Fibroblast of peridontal ligament (primary cell): ENCODE results near the gene CNTNAP2.
"Not testable (repeated sequence)": the region's sequence is repeated elsewhere in the genome, so short reads cannot be mapped to it uniquely, and the experiment has no call there.

Experiments used
- DNase-seq: peaks from one replicate; pipeline ENCODE4 v3.0.0-alpha.2; 2010; ENCODE audit errors: extremely low read depth

Gene CNTNAP2

GRCh38 chr7:148395990-148396716 lies 2279.6 kb downstream of the CNTNAP2 start:
- no peak for DNase-seq

DNA sequence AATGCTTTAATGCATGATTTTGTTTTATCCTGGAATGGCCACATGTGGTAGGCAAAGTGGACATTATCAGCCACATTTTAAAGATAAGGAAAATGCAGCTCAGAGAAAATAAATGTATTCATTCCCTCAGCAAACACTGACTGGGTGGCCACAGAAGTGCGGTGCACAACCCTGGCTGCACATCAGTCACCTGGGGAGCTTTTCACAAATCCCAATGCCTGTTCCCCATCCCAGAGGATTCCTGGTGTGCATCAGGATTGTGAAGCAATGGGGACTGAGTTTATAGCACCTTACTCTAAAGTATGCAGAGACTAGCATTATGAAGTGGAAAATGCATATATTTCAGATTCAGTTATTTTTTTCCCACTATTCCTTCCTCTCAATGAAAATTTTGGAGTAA lies 2280.5 kb downstream of the CNTNAP2 start:
- no peak for DNase-seq

DNA sequence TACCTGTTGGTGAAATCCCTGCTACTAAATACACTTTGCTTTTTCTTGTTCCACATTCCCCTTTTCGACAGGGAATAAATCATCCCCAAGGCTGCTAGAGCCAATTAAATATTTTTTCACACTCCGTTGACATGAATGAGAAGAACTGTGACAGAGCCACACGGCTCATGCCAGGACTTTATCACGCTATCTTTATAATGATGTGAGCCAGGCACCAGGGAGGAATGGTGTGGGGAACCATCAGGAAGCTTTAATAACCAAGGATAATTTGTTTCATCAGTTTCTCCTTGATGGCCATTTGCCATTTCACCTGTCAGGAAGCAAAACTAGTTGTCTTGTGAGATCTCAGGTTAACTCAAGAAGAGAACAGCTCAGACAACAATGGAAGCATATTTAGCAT lies 2280.9 kb downstream of the CNTNAP2 start:
- no peak for DNase-seq

DNA sequence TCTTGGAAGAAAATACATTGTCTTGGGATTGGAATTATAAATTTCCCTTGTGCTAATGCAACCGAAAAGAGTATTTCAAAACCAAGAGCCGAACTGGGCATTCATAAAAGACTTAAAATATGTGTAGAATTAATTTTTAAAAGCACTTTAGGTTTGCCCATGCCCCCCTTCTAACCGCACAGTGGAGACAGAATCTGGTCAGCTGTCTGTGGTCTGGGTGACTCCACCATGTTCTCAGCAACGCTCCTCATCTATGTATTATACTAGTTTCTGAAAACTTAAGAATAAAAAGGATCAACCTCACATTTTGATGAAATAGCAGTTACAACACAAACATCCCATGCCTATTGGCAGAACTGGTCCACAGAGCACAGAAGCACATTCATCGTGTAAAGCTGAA lies 2281.4 kb downstream of the CNTNAP2 start:
- no peak for DNase-seq

- DNase-seq = no peak
Observed at GRCh38 chr7:148398844-148399365, 2282.3 kb downstream of the CNTNAP2 start.

DNA sequence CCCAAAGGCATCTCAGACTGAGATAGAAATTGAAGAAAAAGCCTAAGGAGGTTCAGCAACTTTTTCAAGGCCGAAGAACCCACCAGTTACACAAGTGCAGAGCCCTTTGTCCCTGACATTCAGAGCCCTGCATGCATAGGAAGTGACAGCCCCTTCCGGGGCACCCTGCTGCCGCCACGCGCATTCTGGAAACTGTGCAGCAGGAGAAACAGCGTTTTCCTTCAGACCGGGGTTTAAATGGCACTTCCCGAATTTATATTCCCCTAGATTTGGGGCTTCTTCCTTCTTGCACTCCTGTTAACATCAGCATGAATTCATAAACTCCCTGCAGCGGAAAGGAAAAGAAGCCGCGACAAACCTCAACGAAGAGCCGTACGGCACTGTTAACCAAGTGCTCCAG lies 2283.5 kb downstream of the CNTNAP2 start:
- no peak for DNase-seq

GRCh38 chr7:148402159-148402558 lies 2285.6 kb downstream of the CNTNAP2 start:
- DNase-seq = no peak

DNA sequence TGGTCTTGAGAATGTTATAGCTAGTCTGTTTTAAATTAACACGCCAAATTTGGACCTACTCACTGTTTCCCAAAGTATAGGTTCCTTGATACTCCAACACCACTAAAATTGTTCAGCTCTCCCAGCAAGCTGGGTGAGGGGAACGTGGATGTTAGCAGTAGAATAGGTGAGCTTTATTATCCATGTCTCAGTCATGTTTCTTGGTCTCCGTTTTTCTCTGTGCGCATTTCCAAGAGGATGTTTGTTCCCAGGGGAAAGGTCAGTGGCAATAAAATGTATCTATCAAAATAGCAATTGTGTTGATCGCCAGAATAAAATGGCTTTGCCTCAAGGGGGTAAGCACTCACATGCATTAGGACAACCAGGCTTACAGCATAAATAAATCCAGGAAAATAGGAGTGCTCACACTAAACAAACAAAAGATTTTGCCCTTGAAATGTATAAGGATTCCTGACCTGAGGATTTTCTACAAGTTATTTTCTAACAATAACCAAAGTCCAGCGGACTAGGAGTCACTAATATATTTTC lies 2286.9 kb downstream of the CNTNAP2 start:
- DNase-seq = no peak

GRCh38 chr7:148408307-148408706 lies 2291.7 kb downstream of the CNTNAP2 start:
- no peak for DNase-seq

DNA sequence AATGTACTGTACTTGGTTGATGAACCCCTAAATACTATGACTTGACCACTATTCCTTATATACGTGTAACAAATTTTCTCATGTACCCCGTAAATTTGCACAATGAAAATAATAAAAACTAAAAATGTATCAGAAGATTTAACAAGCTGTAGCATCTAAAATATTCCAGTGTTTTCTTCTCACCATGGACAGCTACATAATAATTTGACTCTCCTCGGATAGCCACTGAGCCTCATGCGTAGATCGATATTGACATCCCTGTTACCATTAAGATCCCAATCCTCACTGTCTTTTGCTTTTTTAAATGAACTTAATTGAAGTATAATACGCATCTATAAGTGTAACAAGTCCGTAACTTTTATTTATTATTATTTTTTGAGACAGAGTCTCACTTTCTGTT lies 2294.3 kb downstream of the CNTNAP2 start:
- no peak for DNase-seq

GRCh38 chr7:148412691-148413090 lies 2296.1 kb downstream of the CNTNAP2 start:
- no peak for DNase-seq

DNA sequence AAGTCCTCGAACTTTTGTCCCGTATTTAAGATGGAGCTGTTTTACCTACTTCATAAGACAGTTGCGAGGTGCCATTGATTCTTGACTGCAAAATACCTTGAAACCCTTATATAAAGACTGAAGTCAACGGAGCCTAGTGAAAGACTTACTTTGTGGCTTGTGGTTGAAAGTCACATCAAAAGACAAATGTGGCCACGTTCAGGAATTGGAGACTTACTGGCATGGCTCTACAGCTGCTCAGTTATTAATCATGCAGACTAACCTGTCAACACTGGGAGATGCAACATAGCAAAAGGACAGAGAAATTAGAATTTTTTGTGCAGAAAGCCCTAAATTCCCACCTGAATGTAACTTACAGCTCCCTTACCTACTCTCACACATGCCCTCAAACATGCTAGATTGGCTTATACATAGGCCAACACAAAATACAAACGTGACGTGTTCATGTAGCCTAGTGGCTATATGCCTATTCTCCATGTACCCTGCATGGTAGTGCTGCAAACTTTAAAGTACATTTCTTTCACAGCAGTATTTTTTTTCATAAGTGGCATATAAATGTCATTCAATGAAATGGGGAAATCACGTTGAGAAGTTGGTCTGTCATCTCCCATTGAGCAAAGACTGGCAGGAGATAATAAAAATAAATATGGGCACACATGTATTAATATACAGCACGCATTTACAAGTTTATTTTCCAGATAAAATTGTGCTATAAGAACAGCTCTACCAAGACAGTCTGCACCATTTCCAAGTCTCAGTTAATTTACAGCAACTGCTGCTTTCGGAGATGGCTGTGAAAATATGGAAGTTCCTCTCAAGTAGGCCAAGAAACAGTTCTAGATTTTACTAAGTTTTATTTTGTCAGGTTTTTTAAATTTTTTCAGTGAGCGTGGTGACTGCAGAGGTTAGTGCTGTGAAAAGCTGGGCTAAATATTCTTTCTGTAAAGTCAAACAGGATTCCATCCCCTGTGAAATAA lies 2303.5 kb downstream of the CNTNAP2 start:
- no peak for DNase-seq

DNA sequence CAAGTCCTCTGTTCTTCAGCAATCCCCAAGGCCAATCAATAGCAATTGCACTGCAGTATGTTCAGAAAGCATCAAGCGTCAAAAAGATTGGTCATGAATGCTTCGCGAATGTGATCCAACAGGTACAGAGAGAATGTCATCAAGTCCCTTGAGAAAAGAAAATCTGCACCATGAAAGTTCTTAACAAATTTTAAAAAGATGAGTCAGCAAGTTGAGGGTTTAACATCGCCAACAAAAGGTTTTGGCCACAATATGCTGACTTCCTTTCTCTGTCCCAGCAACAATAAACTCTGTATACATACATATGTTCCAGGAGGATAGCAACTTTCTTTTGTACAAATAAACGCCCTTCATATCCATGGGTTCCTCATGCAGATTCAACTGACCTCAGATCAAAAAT lies 2305.4 kb downstream of the CNTNAP2 start:
- DNase-seq = no peak

DNA sequence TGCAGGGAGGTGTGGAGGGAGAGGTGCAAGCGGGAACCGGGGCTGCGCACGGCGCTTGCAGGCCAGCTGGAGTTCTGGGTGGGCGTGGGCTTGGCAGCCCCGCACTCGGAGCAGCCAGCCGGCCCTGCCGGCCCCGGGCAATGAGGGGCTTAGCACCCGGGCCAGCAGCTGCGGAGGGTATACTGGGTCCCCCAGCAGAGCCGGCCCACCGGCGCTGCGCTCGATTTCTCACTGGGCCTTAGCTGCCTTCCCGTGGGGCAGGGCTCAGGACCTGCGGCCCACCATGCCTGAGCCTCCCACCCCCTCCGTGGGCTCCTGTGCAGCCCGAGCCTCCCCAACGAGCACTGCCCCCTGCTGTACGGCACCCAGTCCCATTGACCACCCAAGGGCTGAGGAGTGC lies 2309.8 kb downstream of the CNTNAP2 start:
- DNase-seq = not testable (repeated sequence)

DNA sequence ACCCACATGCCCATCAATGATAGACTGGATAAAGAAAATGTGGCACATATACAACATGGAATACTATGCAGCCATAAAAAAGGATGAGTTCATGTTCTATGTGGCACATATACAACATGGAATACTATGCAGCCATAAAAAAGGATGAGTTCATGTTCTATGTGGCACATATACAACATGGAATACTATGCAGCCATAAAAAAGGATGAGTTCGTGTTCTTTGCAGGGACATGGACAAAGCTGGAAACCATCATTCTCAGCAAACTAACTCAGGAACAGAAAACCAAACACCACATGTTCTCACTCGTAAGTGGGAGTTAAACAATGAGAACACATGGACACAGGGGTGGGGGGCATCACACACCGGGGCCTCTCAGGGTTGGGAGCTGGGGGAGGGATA lies 2314.1 kb downstream of the CNTNAP2 start:
- DNase-seq = not testable (repeated sequence)

GRCh38 chr7:148433521-148434180 lies 2317.1 kb downstream of the CNTNAP2 start:
- no peak for DNase-seq

DNA sequence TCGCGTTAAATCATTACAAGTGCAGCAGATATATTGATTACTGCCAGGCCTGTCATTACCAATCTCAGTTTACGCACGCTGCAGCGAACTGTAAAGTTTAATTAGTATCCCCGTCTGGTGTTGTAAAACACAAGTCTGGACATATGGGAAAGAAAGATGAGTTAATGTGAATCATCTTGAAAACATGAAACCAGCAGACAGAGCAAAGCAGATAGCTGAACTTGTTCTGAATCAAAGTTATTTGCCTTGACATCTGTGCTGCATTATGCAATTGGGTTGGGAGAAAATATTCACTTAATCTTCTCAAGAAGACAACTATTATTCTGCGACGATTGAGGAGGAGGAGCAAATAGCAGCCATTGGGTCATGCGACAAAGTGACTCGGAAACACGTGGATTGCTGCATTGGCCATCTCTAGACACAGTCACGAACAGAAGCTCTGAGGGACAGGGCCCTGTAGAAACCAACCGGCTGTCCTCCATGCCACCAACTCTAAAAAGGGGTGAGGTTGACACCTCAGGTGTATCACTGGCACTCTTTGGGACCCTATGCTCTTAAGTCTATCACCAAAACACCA lies 2317.7 kb downstream of the CNTNAP2 start:
- no peak for DNase-seq

DNA sequence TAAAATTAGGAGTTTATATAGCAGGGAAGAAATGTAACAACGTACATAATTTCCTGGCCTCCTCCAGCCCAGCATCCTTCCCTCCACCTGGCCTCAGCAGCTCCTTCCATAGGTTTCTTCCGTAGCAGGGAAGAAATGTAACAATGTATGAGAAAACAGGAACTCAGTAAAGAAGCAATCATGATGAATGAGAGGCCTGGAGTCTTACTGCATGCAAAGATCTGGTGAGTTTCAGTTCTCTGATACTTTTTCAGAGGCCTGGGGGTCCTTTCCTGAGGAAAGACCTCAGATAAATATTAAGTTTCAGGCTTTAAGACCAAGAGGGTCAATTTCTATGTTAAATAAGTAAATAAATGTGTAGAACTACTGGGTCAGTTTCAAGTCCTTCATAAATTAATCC lies 2318.3 kb downstream of the CNTNAP2 start:
- DNase-seq = no peak

DNA sequence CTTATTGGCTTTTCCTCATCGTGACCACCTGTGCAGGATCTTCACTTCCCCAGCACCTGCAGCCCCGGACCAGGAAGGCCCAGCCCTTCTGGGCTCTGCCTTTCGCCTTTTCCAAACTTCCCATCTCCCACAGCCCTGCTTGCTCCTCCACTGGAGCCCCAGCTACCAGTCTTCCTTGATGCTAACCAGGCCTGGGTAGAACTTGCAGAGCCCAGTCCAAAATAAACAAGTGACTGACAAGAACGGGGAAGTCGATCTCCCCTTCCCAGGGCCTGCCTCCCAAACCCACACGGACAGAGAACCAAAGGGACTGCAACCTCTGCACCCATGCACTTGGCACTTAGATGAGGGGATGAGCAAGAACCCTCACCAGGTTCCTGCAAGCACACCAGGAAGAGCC lies 2319.1 kb downstream of the CNTNAP2 start:
- DNase-seq = no peak

DNA sequence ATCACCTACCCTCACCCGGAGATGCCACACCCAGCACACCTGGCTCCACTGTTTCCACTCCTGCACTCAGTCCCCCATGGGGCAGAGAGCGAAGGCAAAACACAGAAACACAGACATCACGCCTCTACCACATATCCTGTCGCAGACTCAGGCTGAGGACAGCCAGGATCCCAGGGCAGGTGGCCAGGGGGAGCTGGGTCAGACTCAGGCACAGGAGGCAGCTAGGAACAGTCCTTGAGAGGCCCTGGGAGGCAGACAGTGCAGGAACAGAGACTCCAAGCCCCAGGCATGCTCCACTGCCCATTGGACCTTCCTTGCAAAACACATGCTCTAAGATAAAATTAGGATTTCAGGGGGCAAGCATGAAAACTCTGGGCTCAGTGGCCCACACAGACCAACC lies 2319.5 kb downstream of the CNTNAP2 start:
- no peak for DNase-seq

DNA sequence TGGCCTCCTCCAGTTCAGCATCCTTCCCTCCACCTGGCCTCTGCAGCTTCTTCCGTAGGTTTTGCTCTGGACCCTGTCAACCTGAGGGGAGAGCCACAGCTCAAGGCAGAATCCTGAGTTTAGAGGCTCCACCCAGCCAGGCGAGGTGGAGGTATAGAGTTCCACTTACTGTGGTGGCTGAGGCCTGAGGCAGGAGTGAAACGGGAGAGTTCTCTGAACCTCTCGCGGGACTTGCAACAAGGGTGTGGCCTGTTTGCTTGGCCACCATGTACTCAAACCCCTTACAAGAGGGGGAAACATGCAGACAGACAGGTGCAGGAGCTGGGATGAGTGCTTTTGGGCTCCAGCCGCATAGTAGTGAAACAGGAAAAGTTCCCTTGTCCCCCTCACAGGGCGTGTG lies 2320.0 kb downstream of the CNTNAP2 start:
- no peak for DNase-seq

DNA sequence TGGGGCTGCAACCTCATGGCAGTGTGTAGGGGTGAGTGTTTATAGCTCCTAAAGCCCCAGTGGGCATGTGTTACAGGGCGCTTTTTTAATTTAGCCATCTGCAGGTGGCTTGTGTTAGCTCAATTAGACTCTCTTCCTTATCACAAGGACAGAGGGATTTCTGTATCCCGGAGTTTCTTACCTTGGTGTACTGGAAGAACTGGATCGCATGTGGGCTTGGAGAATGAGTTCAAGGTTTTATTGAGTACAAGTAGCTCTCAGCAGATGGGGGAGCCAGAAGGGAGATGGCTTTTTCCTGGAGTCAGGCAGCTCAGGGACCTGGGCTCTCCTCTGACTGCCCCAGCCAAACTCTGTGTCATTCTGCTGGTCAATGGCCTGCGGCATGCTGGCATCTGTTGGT lies 2320.4 kb downstream of the CNTNAP2 start:
- no peak for DNase-seq
